ENCODE data around the gene EYS. TPM values are rescaled to one million over a fixed set of nuclear protein-coding genes. Genes with fewer than 3 reads are reported as not detected.

EYS gene
- total and polyA plus RNA-seq, 4 donors: 0.08 to 0.63 (median 0.36) TPM

GRCh38 chr6:63968650-63969049 is 1738.4 kb downstream of the EYS start (continued):
- TF ChIP-seq HNF4G (IDR thresholded peaks at IDR 0.05) (no peak), SP1 (IDR thresholded peaks at IDR 0.05) (no peak), MAX (IDR thresholded peaks at IDR 0.05) (no peak), ZBTB33 (IDR thresholded peaks at IDR 0.05) (no peak), FOXA1 (IDR thresholded peaks at IDR 0.05) (no peak), NR2F2 (IDR thresholded peaks at IDR 0.05) (no peak), RAD21 (IDR thresholded peaks at IDR 0.05) (no peak)

- no peaks in the 10 kb centered on the region for H3K27me3 ChIP-seq (ENCODE audit: control insufficient read depth in 4 of 4, insufficient read depth in 4 of 4, low read length in 3 of 4)
- H3K36me3 ChIP-seq (ENCODE audit: control insufficient read depth in 4 of 4, insufficient read depth in 3 of 4, low read depth in 1 of 4, low read length in 3 of 4): no peaks in the 10 kb centered on the region
- H3K4me3 ChIP-seq (ENCODE audit: low read depth in 1 of 3, low read length in 3 of 3): no peak overlapping the region
- no peak for DNase-seq (ENCODE audit: low spot score)
- H3K9ac ChIP-seq (ENCODE audit: low read depth in 1 of 2, low read length in 2 of 2): no peak overlapping the region
- H3K9me3 ChIP-seq (ENCODE audit: control insufficient read depth in 4 of 4, low read length in 3 of 4): no peaks in the 10 kb centered on the region
- no peak overlapping the region for H3K27ac ChIP-seq (ENCODE audit: low read depth in 1 of 2, low read length in 2 of 2)
- TF ChIP-seq ZBTB33 (IDR thresholded peaks at IDR 0.05) (no peak), SP1 (IDR thresholded peaks at IDR 0.05) (no peak), HNF4G (IDR thresholded peaks at IDR 0.05) (no peak), JUND (IDR thresholded peaks at IDR 0.05) (no peak), YY1 (IDR thresholded peaks at IDR 0.05) (no peak), REST (IDR thresholded peaks at IDR 0.05) (no peak), RAD21 (IDR thresholded peaks at IDR 0.05) (no peak), HNF4A (conservative IDR thresholded peaks at IDR 0.05) (no peak)
- H3K4me1 ChIP-seq (ENCODE audit: control insufficient read depth in 4 of 4, insufficient read depth in 4 of 4, low read length in 3 of 4): no peaks in the 10 kb centered on the region
These were observed 1742.7 kb downstream of the EYS start for GRCh38 chr6:63964366-63964765.

GRCh38 chr6:63963769-63964315 is 1743.2 kb downstream of the EYS start:
- H3K4me1 ChIP-seq (ENCODE audit: control insufficient read depth in 4 of 4, insufficient read depth in 4 of 4, low read length in 3 of 4): no peaks in the 10 kb centered on the region
- no peaks in the 10 kb centered on the region for H3K36me3 ChIP-seq (ENCODE audit: control insufficient read depth in 4 of 4, insufficient read depth in 3 of 4, low read depth in 1 of 4, low read length in 3 of 4)
- DNase-seq (ENCODE audit: low spot score): no peak
- no peaks in the 10 kb centered on the region for H3K27me3 ChIP-seq (ENCODE audit: control insufficient read depth in 4 of 4, insufficient read depth in 4 of 4, low read length in 3 of 4)
- no peaks in the 10 kb centered on the region for H3K9me3 ChIP-seq (ENCODE audit: control insufficient read depth in 4 of 4, low read length in 3 of 4)
- no peak overlapping the region for H3K4me3 ChIP-seq (ENCODE audit: low read depth in 1 of 3, low read length in 3 of 3)
- TF ChIP-seq YY1 (IDR thresholded peaks at IDR 0.05) (no peak), RAD21 (IDR thresholded peaks at IDR 0.05) (peak; percentile 12 to 19)
- no peak overlapping the region for H3K9ac ChIP-seq (ENCODE audit: low read depth in 1 of 2, low read length in 2 of 2)
- H3K27ac ChIP-seq (ENCODE audit: low read depth in 1 of 2, low read length in 2 of 2): no peak overlapping the region
